HepG2 (cell line): Measurements from ENCODE around the gene EPB41. TPM values are rescaled to one million over a fixed set of nuclear protein-coding genes. Genes with fewer than 3 reads are reported as not detected.

Source experiments
- CTCF ChIP-seq: sonication (generic); formaldehyde crosslinking; IDR thresholded peaks from 2 replicates; pipeline ENCODE4 v1.5.0; 2020; ENCODE audit warnings: mild to moderate bottlenecking, missing genetic modification reagents, moderate library complexity
- E2F1 ChIP-seq: sonication (generic); formaldehyde crosslinking; IDR thresholded peaks from 2 replicates; pipeline ENCODE4 v1.5.0; 2020; ENCODE audit warnings: missing genetic modification reagents
- HMGA1 ChIP-seq: sonication (generic); formaldehyde crosslinking; conservative IDR thresholded peaks from 2 replicates; pipeline ENCODE4 v1.4.0; 2020; ENCODE audit warnings: missing genetic modification reagents
- KIAA2018 ChIP-seq: sonication (generic); formaldehyde crosslinking; IDR thresholded peaks from 2 replicates; pipeline ENCODE4 v1.5.0; 2020; ENCODE audit warnings: mild to moderate bottlenecking, missing genetic modification reagents, borderline replicate concordance
- POLR2AphosphoS2 ChIP-seq: IDR thresholded peaks from 2 replicates; pipeline ENCODE4 v1.6.1; 2011; ENCODE audit warnings: low read depth, low read length, improper control_type of control experiment
- TGIF2 ChIP-seq: IDR thresholded peaks from 2 replicates; pipeline ENCODE4 v1.6.1; 2016; ENCODE audit warnings: control low read depth, missing compliant biosample characterization
- ZHX2 ChIP-seq, 2 experiments: sonication (generic) in 1 of 2; formaldehyde crosslinking in 1 of 2; IDR thresholded peaks; 2 replicates each; pipeline versions ENCODE4 v1.6.1 to v1.9.0; 2014 to 2022; ENCODE audit warnings: antibody characterized with exemption in 1 of 2, borderline replicate concordance in 1 of 2, inconsistent platforms in 1 of 2, low read depth in 1 of 2, missing genetic modification reagents in 1 of 2
- ZNF263 ChIP-seq: sonication (generic); formaldehyde crosslinking; IDR thresholded peaks from 2 replicates; pipeline ENCODE4 v1.4.0; 2020; ENCODE audit warnings: missing genetic modification reagents
- polyA plus RNA-seq, 8 experiments: library from polyadenylated mRNA; depleted of rRNA in 3 of 8; stranded (reverse) in 7 of 8; unstranded in 1 of 8; fragments of >200 nt; fragmentation: Illumina TruSeq in 4 of 8; extraction: Trizol in 4 of 8; gene quantifications; 2 replicates each; pipeline versions ENCODE4 v1.2.1 to v1.2.3, GENCODE V29; 2011 to 2016; ENCODE audit warnings: low read depth in 4 of 8, missing spikeins in 1 of 8, mixed read lengths in 1 of 8; ENCODE audit not compliant: insufficient read depth in 1 of 8
- total RNA-seq, 5 experiments: library from RNA; depleted of rRNA; stranded (reverse); fragments of >200 nt; fragmentation: Illumina TruSeq; extraction: Trizol; gene quantifications; 2 replicates each; pipeline ENCODE4 v1.2.3, GENCODE V29; 2016; ENCODE audit warnings: low read depth in 1 of 5

The EPB41 gene
- total and polyA plus RNA-seq, 2 of the 13 experiments (the other 11 are each of a cell fraction or from before 2014, with no cell fraction given) = 34.5 to 46.7 TPM

- TF ChIP-seq KIAA2018 (CRISPR knock-in tag) (no peak), POLR2AphosphoS2 (no peak), CTCF (CRISPR knock-in tag) (peak; percentile 64), HMGA1 (CRISPR knock-in tag) (no peak), TGIF2 (no peak), ZHX2 (IDR thresholded peaks at IDR 0.05; ENCODE audit: low read depth) (no peak), ZHX2 (CRISPR knock-in tag; IDR thresholded peaks at IDR 0.05; ENCODE audit: borderline replicate concordance) (no peak), E2F1 (CRISPR knock-in tag) (no peak), ZNF263 (CRISPR knock-in tag) (peak; percentile 56; the same call in 1 of the 2 replicates)
Measured at GRCh38 chr1:29117381-29117780, 203.0 kb downstream of the EPB41 start (continued).
